HG03432 (cell line): ENCODE data around the gene CRACR2B.

Experiments used
- ATAC-seq: cut with Tn5 transposase; IDR thresholded peaks from one replicate; pipeline ENCODE4 v1.9.1; 2021; ENCODE audit warnings: mild to moderate bottlenecking, moderate library complexity; ENCODE audit not compliant: unreplicated experiment

The CRACR2B gene

DNA sequence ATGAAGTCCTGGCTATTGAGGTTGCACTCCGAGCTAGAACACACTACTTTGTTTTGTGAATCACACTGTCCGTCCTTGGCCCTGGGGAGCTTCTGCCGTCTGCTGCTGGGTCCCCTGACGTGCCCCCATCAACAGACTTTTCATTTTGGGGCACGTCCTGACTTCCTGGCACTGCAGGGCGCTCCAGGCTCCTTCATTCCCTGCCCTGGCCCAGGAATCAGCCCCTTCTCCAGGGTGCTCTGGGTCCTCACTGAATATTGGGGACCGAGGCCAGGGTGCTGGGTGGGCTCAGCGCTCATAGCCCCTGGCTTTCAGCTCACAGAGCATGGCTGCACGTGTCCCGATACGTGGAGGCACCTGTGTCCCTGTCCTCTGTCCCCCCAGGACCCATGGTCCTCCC, 37.2 kb downstream of the CRACR2B start:
- no peak for ATAC-seq

DNA sequence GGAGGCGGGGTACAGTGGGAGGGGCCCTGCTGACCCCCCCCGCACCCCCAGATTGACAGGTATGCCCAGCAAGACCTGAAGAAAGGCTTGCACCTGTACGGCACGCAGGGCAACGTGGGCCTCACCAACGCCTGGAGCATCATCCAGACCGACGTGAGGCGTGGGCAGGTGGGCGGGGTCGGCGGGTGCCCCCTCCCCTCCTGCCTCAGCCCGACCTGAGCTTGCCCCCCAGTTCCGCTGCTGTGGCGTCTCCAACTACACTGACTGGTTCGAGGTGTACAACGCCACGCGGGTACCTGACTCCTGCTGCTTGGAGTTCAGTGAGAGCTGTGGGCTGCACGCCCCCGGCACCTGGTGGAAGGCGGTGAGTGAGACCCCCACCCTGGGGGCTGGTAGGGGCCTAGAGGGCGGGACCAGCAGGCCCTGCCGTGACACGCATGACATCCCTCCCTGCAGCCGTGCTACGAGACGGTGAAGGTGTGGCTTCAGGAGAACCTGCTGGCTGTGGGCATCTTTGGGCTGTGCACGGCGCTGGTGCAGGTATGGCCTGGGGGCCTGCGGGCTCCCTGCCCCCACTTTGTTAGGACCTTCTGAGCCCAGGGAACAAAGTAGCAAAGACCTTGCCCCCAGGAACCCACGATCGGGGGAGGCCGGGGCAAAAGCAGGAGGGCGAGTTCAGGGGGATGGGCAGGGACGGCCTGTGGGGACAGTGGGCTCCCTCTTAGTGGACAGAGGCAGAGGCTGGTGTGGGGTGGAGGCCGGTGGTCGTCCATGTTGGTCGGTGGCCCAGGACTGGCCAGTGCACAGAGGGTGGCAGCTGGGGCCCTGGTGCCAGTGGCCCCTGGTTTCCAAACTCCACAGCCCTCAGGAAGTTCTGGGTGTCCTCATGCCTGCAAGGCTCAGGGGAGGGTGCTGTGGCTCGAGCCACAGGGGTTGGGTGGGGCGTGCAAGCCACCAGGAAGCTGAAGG, 38.0 kb downstream of the CRACR2B start:
- ATAC-seq, result no peak

DNA sequence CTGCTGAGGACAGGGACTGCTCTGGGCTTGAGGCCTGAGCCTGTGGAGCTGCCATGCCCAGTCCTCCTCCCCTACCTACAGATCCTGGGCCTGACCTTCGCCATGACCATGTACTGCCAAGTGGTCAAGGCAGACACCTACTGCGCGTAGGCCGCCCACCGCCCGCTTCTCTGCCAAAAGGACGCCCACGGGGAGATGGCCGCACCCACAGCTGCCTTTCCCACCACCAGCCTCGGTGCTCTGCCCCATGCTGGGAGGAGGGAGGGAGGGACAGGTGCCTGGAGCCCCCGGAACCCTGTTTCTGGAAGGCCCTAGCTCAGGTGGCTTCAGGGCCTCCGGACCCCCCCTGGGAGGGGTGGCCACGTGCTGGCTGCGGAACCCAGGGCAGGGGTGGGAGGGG, 38.8 kb downstream of the CRACR2B start:
- no peak for ATAC-seq

DNA sequence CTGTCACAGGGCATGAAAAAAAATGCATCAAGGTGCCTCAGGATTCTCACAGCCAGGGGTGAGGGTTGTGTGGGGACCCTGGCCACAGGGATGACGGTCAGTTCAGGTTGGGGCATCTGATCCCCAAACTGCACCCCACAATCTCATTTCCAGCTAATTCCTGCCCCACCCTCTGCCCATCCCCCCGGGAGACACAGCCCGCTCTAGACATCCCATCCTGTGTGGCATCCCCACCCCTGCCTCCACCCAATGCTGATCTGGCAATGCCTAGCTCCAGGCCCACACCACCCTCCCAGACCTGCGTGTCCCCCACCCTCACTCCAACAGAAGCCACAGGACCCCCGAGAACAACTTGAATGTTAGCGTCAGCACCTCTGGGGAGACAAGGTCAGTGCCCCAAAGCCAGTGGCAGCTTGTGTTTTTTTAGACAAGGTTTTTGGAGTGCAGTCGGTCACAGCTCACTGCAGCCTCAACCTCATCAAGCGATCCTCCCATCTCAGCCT, 40.2 kb downstream of the CRACR2B start:
- ATAC-seq, result no peak

DNA sequence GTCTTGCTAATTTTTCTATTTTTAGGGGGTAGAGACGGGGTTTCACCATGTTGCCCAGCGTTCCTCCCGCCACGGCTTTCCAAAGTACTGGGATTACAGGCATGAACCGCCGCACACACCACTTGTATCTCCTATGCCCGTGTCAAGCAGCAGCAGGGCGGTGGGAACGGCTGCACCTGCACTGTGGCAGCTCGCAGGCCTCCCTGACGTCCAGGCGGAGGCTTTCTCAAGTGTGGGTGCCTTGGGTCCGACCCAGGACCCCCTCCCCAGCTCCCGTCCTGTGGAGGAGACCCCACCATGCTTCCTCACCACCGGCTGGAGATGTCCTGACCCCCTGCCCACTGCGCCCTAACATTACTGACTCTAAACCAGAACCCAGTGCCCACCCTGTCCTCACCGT, 40.7 kb downstream of the CRACR2B start:
- no peak for ATAC-seq

DNA sequence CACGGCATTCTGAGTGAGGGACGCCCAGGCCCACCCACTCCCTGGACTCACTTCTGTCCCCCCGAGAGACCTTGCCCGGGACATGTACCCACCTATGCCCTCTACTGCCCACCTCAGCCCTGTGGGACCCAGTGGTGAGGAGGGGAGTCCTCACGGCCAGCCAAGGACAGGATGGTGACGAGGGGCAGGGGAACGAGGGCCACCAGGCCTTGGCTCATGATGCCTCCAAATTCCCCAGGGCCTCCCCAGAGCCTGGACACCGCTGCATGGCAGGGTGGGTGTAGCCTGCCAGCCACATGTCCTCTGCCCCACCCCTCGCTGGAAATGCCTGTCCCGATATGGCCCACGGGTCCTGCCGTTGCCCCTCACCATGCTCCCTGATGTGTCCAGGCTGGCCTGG, 41.1 kb downstream of the CRACR2B start:
- ATAC-seq, result no peak

DNA sequence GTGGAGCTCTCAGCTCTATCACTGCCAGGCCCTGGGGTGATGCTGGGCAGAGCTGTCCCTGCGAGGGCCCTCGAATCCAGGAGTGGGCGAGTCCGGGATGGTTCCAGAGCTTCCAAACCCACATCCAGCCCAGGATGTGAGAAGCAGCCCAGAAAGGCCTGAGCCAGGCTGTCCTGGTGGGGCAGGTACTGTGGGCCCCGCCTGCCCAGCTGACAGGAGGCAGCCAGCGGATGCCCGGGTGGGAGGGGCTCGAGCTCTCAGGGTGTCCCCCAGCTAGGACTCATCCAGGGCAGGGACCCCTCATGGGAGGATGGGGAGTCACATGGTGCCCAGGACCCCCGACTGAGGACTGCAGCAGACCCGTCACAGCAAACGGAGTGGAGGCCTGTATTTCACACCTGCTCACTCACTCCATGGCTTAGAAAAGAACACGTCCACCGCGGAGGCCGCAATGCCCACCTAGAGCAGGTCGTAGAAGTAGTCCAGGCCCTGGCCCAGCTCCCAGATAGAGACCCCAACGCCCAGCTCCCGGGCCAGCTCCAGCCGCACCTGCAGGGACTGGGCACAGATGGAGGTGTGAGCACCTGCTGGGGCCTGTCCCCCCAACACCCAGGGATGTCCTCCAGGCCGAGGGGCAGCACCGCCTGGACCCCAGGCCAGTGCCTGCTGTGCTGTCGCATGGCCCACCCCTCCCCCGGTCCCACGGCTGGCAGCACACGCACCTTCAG, 41.8 kb downstream of the CRACR2B start:
- ATAC-seq, result no peak

DNA sequence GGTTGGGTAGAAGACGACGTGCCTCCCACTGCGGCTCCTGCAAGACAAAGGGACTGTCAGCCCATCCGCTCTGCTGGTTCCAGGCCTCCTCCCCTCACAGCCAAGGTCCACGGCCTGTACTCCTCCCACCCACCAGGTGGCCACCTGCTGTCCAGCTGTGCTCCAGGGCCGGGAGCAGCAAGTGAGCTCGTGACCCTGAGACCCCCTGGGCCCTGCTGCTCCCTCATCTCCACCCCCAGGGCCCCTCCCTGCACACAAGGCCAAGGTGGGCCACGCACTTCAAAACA, 42.4 kb downstream of the CRACR2B start:
- no peak for ATAC-seq

DNA sequence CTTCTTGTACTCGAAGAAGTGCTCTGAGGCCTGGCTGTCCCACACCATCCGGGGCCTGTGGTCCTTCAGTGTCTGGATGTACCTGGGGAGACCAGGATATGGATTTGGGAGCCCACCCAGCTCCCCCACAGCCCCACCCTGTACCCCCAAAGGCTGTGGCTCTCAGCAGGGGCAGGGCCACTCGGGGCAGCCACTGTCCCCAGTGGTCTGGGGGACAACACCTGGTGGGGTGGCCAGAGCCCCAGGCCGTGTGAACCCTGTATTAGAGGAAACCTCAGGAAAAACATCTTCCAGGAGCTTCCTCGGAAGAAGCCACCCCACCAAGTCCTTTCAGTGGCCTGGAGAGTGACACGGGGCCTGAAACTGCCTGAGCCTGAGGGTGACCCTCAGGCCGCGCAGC, 42.7 kb downstream of the CRACR2B start:
- no peak for ATAC-seq

DNA sequence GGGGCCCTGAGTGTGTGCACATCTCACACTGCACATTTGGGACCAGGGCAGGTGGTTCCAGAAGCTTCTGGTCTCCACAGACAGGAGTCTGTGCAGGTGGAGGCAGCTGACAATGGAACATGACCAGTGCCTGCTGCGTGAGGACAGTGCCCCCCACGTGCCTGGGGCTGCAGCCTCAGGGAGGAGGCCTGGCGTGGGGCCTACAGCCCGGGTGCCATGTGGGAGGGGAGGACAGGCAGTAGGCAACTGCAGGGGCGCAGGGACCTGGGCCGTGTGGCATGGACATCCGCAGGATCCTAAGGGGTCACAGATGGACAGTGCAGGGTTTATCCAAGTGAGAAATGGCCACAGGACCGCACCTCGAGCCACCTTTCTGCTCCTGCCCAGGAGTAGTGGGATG, 43.8 kb downstream of the CRACR2B start:
- ATAC-seq, result no peak

DNA sequence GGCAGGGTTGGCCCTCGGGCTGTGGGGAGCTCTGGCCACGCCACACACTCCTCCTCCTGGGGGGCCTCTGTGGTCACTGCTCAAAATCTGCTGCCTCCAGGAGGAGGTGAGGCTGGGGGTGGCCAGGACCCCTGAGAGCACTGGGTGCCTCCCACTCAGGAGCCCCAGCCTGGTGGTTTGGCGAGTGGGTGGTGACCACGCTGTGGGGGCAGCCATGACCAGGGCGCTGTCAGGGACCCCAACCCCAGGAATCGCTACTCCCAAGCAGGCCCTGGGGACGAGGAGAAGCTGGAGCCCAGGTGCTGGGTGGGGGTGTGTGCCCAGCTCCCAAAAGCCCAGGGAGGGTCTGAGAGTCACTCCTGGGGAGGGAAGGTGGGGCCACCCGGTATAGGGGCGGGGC, 45.1 kb downstream of the CRACR2B start:
- no peak for ATAC-seq

DNA sequence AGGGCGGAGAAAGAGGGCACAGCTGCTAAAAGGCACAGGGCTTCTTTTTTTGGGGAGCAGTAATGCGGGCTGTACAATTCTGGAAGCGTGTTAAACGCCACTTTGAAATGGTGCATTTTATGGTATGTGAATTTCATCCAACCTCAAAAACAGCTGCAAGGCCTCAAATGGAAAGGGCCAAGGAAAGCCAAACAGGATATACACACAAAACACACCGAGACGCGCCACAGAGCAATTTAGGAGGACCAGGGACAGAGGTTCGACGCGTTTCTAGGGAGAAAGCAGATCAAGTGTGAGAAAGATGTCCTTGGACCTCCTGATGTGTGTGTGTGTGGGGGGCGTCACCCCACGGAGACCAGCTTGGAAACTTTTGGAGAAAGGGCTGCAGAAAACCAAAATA, 46.0 kb downstream of the CRACR2B start:
- no peak for ATAC-seq

DNA sequence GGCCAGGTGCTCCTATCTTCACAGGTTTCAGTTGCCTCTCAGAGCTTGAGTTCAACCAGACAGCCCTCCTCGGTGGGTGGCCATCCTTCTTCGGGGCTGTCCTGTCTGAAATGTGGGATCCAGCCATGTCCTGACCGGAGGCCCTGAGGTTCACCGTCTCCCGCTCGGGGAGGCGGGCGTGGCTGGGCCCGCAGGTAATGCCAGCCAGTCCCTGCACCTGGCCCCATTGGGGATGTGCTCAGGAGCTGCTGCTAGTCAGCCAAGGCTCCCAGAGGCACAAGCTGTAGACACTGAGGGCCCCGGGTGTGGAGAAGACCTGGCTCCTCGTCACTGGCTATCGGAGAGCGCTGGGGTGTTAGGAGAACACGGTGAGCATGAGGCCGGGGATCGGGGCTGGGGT, 47.5 kb downstream of the CRACR2B start:
- ATAC-seq, result no peak

DNA sequence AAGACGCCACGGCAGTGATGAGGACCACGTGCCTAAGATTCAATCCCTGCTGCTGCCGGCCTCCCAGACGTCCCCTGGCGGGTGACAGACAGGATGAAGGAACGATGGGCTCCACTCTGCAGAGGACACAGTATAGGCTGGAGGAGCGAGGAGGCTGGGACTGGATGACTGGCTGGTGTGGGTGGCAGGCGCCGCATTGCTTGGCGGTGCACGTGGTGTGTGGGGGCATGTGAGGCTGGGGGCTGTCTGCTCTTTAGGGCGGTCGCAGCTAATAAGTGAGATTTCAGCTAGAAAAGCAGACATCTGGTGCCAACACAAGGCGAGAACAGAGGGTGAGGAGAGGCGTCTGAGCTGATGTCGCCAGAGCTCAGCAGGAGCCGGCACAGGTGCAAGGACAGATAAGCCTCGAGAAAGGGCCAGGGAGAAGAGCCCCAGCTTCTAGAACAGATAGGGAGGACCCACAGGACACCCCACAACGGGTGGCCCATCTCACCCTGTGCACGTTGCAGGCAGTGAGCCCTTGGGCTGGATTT, 48.1 kb downstream of the CRACR2B start:
- no peak for ATAC-seq

DNA sequence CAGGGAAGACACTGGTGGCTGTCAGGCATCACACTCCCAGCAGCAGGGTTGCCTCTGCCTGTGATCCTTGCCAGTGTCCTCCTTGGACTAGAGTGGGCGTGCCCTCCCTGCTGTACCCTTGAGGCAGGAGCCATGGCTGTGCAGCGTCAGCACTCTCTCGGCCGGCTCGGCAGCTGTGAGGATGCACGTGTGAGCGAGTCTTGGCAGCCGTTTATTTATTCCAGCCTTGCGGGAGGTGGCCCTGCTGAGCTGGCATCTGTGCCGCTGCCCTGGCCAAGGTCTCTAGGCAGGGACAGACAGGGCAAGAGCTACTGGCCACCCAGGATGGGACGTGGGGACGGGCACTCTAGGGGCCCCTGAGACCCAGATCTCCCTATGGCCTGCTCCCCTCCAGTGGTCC, 48.8 kb downstream of the CRACR2B start:
- ATAC-seq, result no peak

DNA sequence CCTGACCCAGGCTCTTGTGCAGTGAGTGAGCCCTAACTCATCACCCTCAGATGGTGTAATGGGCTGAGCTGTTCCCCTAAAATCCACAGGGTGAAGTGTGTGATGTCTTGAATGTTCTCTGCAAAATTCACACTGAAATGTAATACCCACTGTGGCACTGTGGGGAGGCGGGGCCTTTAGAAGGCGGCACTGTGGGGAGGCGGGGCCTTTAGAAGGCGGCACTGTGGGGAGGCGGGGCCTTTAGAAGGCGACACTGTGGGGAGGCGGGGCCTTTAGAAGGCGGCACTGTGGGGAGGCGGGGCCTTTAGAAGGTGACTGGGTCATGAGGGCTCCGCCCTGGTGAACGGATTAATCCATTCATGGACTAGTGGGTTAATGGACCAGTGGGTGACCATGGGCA, 49.8 kb downstream of the CRACR2B start:
- ATAC-seq, result no peak

DNA sequence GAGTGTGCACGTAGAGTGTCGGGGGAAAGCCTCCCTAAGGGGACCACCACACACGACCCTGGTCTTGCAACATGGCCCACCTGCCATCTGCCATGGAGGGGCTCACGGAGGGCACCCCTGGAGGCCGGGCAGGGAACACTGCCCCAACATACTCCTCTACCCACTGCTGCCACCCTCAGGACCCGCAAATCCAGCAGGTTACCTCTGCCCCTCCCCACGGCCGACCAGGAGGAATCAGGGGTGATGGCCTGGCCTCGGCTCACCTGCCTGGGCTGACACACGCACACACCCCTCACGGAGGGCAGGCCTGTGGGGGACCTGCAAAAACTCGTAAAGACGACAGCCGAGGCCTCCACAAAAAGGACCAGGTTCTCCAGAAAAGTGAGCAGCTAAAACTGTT, 52.7 kb downstream of the CRACR2B start:
- ATAC-seq, result no peak
